ENCODE measurements around the gene ABI3.

The ABI3 gene

DNA sequence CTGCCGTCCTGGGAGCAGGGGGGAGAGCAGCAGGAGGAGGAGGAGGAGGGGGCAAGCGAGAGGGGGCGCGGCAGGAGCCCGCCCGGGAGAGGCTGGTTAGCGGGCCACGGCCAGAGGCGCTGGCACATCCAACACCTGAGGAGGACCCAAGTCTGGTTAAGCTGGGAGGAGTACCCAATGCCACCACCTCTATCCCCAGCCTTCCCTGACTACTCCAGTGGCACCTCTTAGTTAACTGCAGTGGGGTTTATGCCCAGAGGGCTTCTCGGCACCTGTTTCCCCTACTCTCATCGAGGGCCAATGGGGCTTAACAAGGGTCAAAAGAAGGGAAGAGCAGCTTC is 14.5 kb downstream of the ABI3 start:
- DNase-seq (ENCODE audit: low read depth in 2 of 3, low spot score in 2 of 3): no peak

DNA sequence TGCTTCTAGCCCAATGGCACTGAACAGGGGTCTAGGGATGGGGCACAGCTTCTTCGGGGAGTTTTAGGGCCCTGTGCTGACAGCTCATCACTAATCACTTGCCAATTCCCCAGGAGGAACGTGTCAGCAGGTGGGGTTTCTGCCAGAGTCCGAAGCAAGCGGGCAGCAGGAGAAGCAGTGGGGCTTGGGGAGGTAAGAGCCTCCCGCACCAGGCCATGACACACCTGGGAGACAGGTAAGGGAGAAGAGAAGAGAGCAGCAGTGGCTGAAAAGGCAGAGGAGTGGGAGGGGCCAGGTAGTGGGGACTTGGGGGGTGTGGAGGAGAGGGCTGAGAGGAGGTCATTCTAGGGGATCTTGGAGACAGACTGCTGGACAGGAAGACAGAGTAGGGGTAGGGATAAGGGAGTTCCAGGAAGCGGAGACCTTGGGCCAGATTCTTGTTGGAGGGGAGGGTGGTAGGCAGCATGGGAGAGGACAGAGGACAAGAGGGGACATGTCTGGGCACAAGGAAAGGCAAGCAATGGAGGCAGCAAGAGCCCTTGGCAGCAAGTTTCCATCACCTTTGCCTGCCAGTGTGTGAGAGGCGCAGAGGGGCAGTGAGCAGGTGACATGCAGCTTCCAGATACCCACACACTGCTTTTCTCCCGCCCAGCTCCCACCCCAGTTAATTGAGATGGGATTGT is 15.2 kb downstream of the ABI3 start:
- DNase-seq (ENCODE audit: low read depth in 2 of 3, low spot score in 2 of 3): no peak

DNA sequence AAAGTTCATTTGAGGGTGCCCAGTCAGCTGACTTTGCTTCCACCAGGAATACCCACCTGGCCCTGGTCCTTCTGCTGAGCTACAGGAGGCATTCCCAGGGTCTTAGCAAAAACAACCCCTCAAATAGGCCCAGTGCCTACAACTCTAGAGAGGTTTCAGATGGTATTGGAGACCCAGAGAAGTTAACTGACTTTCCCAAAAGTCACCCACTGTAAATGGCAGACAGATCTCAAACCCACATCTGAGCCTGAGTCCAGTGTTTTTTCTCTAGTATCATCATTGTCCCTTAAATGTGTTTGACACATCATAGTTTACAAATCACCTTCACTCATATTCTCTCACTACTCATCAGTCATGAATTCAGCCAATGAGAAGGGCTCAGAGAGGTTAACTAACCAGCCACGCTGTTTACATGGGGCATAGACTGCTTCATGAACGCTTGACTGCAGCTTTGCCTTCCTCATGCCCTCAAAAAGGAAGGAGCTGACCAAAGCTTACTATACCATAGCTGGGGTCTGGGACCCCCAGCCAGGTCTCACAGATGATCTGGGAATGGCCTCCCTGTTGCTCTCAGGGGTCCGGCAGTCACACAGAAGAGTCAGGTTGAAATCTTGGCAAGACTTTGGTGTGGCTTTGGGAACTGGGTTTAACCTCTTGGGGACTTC is 16.4 kb downstream of the ABI3 start:
- no peak for DNase-seq (ENCODE audit: low read depth in 2 of 3, low spot score in 2 of 3)

DNA sequence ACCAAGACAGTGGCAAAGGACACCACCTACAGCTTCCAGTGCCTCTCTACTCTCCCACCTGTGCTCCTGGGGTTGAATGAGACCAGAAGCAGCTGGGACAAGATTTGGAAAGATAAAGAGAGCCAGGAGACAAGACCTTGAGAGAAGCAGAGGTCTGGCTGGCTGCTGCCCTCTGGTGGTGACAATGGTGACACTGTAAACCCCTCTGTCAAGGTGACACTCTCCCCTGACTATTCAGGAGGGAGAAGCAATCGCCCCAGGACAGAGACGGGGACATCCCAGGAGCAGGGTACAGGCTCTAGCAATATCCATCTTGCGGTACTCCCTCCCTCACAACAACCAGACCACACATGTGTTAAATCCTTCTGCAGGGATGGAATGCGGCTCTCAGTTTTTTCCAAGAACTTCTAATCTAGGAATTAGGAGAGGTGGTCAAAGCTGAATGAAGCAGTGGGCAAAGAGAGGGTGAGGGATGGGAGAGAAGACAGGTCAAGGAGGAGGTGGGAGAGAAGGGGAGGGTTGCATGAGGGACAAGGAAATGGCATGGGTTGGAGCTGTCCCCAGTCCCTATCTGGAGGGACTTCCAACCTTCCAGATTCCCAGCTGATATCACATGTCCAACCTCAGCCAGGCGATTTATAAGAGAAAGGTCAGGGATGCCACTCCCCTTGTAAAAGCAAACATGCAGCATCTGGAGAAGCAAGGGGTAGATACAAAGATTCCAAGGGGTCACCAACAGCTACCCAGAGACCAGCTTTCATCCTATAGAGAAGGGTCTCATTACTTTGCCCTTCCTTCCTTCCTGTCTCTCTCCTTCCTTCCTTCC is 17.1 kb downstream of the ABI3 start:
- DNase-seq (ENCODE audit: low read depth in 2 of 3, low spot score in 2 of 3): peak in 1 of 3 experiments; percentile 69

DNA sequence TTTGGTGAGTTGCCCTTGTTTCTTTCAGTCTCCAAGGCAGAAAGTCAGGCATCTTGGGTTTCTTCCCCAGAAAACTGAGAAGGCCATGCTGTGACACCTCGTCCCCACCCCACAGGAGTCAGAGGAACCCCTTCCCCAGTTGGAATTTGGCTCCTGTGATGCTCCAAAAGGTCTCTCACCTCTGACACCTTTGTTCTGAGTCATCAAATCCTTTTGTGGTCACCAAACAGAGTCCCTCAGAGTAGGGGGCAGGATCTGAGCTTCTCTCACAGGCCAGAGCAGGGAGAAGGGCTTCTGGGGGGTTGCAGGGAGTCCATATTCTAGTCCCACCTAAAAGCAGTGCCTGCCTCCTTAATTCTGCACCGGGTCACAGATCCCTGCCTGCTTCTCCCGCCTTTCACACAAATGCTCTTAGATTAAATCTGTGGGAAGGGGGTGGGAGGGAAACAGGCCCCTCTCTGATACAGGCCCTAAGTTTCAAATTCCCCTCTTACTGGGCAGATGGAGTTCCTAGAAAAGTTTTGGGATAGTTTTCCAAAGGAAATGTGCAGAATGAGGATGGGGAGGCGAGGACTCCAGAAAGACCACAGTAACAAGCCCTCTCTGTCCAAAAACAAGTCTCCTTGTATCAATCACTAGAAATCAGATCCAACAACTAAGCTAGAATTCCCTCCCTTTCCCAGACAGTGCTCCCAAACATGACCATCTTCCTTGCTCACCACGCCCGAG is 18.7 kb downstream of the ABI3 start:
- no peak for DNase-seq (ENCODE audit: low read depth in 2 of 3, low spot score in 2 of 3)

DNA sequence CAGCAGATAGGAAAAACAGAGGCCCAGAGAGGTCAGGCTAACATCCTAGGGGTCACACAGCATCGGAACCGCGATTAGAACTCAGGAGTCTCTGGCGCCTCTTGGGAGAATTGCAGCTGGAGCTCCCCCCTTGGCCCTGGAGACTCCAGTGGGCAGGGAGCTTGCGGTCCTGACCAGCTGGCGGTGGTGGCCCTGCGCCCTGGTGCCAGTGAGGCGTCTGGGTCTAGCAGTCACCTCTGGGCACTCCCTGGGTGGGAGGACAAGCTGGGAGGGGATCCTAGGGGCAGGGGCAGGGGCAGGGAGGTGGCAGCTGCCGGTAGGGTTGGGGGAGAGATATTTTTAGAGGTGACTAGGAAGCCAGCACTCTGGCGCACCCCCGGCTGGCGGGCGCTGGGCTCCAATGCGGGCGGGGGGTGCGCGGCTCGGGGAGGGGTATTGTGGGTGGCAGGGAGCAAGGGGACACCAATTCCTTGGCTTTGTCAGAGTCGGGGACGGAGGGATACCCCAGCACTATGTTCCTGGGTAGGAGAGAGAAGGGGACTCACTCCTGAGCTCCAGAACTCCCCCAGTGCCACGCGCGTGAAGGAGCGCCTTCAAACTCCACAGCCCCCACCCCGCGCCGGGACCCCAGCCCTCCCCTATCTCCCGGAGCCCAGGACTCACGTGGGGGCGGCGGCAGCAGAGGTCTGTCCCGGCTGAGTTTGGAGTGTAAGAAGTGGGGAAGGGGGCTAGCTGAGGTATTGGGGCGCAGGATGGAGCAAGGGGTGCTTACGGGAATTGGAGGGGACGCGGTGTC is 19.5 kb downstream of the ABI3 start:
- DNase-seq (ENCODE audit: low read depth in 2 of 3, low spot score in 2 of 3): no peak

DNA sequence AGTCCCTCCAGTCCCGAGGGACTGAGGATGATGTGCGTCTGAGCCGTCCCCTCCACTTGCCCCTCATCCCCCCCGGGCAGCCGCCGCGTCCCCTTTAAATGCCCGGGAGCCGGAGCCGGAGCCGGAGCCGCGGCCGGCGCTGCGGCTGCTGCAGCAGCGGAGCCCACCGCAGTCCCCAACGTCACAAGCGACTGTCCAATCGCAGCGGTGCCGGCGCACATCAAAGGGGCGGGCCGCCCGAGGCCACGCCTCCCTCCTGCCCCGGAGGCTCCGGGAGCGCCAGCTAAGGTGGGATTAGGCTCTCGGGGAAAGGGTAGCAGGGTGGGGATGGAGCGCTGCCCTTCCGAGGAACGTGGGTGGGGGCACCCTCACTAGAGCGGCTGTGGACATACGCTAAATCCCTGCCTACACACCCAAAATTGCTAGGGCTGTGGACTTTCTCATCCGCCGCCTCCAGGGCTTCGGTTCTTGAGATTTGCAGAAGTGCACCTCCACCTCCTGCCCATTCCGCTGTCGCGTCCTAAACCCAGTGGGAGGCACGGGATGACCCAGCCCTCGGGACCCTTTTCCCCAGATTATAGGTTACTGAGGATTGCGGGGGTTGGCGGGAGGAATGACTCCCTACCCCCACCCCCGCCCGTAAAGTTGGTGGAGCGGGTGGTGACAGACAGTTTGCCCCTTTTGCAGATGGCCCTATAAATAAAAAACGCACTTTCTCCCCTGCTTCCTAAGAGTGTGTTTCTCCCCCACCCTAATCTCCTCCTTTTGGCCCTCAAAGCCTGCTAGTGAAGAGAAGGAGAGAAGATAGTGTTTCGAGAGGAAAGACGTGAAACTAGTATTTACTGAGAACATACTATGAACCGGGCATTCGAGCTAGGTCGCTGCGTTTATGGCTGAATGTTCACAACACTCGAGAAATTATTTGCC is 20.4 kb downstream of the ABI3 start, which contains the start of gene PHOSPHO1:
Gene PHOSPHO1 (minus strand): TSS at position 152 of the 927 bp plus-strand sequence. CDS start 4,096 bp downstream, outside the sequence.
- peak; percentile 69 to 74 (median 73) for DNase-seq (ENCODE audit: low read depth in 2 of 3, low spot score in 2 of 3)

DNA sequence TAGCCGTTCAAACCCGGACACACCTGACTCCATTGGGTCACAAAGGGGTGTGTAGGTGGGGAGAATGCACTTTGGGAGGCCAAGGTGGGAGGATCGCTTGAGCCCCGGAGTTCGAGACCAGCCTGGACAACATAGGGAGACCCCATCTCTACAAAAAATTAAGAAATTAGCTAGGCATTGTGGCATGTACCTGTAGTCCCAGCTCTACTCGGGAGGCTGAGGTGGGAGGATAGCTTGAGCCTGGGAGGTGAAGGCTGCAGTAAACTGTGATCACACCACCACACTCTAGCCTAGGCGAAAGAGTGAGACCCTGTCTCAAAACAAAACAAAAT is 21.0 kb downstream of the ABI3 start:
- DNase-seq (ENCODE audit: low read depth in 2 of 3, low spot score in 2 of 3): no peak

DNA sequence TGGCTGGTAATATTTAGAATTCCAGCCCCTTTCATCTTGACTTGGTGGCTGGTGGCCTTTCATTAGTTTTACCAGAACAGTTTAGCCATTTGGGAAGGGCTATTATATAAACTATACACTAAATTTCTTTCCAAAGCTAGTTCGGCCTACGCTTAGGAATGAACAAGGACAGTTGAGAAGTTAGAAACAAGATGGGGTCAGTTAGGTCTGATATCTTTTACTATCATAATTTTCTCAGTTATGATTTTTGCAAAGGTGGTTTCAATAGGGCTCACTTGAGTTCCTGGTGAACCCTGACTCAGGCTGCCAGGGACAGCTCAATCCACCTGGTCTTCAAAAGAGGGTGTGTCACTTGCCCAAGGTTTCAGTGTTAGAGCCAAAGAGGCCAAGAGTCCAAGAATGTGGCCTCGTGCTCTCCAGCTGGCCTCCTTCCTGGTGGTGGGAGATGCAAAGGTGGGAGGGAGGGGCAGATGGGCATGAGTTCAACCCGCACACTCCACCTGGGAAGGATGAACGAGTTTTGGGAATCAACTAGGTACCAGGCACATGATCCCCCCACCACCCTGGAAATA is 24.1 kb downstream of the ABI3 start:
- DNase-seq (ENCODE audit: low read depth in 2 of 3, low spot score in 2 of 3): no peak

DNA sequence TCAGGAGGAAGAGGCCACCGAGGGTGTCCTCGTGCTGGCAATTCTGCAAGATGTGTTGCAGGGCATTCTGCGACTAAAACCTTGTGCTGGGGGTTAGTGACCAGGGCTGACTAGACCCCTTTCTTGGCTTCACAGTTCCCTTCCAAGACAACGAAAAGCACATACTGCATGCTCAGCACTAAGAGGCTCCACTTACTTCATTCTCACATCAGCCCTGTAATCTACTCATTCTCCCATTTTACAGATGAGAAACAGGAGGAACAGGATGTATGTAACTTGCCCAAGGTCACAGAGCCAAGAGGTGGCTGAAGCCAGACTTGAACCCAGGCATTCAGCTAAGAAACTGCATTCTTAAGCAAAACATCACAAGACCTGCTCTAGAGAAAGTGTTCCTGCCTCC is 25.4 kb downstream of the ABI3 start:
- DNase-seq (ENCODE audit: low read depth in 2 of 3, low spot score in 2 of 3): no peak

DNA sequence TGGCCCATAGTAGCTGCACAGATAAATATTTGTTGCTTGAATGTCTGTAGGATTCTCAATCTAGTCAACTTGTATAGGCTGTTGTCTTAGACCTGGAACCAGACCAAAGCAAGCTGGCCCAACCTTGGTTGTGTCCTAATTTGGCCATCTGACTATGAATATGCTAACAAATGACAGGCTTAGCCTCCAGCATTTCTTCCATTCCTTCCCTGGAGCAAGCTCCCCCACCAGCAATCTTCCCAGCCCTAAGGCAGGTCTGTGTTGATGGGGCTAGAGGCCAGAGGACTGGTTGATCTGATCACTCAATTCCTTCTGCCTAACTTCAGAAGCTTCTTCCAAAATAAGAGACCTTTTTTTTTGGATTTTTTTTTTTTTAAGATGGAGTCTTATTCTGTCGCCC is 29.5 kb downstream of the ABI3 start:
- DNase-seq (ENCODE audit: low read depth in 2 of 3, low spot score in 2 of 3): no peak

DNA sequence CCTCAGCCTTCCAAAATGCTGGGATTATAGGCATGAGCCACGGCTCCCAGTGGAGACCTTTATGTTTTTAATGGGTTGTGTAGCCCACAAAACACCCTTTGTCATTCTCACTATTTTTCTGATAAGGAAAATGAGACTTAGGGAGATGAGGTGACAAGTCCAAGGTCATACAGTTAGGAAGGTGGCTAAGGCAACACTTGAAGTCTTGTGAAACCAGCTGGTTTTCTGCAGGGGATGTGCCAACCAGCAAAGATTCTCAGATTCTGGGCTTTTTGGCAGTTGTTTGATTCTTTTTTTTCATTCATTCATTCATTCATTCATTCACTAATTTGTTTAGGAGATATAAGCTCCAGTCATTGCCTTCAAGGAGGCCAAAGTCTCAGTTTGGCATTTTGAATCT is 30.1 kb downstream of the ABI3 start:
- DNase-seq (ENCODE audit: low read depth in 2 of 3, low spot score in 2 of 3): no peak

DNA sequence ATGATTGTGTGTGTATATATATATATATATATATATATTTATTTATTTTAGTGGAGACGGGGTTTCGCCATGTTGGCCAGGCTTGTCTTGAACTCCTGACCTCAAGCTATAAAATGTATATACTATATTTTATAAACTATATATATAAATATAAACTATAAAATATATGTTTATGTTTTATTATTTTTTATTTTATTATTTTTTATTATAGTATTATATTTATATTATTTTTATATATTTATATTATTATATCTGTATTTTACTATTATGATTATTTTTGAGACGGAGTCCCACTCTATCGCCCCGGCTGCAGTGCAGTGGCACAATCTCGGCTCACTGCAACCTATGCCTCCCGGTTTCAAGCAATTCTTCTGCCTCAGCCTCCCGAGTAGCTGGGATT is 30.5 kb downstream of the ABI3 start:
- no peak for DNase-seq (ENCODE audit: low read depth in 2 of 3, low spot score in 2 of 3)

DNA sequence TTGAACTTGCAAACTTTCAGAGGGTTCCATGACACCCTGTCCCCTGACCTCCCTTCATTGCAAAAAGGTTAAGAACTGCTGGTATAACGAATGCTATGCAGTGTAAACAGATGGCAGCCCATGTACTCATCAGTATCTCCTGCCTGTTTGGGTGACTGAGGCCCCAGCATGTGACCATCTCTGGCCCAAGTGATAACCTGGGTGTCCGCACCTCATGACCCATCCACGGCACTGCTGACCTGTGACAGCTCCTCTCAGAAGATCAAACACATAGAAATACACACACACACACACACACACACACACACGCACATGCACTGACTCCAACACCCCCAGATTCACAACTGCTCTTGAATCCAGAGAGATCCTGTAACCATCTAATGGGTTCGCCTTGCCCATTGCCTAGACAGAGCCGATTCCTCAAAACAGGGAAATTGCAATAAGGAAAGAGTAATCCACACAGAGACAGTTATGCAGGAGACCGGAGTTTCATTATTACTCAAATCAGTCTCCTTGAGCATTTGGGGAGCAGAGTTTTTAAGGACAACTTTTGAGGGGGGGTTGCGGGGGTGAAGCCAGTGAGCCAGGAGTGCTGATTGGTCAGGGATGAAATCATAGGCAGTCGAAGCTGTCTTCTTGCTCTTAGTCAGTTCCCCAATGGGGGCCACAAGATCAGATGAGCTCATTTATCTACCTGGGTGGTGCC is 31.3 kb downstream of the ABI3 start:
- no peak for DNase-seq (ENCODE audit: low read depth in 2 of 3, low spot score in 2 of 3)

DNA sequence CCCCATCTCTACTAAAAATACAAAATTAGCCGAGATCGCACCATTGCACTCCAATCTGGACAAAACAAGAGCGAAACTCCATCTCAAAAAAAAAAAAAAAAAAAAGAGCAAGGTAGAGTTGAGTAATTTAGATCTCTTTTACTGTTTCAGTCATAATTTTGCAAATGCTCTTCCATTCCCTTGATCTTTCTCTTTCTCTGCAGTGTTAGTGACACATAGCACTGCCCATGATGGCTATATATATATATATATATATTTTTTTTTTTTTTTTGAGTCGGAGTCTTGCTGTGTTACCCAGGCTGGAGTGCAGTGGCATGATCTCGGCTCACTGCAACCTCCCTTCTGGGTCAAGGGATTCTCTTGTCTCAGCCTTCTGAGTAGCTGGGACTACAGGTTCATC is 32.3 kb downstream of the ABI3 start:
- no peak for DNase-seq (ENCODE audit: low read depth in 2 of 3, low spot score in 2 of 3)

DNA sequence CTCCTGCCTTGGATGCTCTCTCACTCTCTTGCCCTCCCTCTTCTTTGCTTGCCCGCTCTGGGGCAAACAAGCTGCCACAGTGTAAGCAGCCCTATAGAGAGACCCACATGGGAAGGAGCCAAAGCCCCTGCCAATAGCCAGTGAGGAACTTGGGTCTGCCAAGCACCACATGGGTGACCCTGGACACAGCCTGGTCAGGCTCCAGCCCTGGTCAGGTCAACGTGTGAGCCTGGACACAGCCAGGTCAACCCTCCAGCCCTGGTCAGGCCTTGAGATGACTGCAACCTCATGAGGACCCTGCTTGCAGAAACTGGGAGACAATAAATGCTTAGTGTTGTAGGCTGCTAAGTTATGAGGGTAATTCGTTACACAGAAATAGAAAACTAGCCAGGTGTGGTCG is 34.3 kb downstream of the ABI3 start:
- no peak for DNase-seq (ENCODE audit: low read depth in 2 of 3, low spot score in 2 of 3)

DNA sequence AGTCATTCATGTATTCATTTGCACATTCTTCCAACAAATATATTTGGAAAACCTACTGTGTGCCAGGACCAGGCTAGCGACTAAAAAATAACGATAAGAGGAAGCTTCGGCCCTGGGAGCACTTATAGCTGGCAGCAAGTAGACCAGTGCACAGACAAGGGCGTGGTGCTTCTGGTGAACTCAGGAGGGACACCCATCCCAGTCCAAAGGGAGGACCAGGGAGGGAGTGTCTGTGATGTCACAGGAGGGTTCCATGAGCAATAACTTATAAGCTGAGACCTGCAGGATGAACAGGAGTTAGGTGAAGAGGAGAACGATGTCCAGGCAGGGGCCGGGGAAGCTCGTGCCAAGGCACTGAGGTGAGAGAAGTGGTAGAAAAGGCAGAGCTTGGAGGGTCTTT is 37.4 kb downstream of the ABI3 start:
- no peak for DNase-seq (ENCODE audit: low read depth in 2 of 3, low spot score in 2 of 3)

DNA sequence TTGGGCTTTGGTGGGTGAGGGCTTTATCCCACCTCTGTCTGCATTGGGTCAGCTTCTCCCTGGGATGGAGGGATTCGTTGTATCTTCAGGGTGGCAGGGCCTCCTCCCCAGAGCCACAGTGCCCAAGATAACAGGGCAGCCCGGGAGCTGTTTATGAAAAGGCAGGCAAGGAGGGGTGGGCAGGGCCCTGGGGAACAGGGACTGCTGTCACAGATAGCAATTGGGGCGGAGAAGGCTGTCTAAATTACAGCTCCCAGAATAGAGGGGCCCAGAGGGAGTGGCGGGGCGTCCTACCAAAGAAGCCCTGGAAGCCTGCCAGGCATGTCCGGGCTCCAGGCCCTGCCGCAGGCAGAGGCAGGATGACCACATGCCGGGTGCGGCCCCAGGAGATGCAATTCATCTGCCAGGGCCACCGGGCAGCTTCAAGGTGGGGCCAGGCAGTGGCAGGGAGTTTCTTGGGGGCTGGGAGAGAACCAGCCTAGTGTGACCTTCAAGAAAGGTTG is 38.8 kb downstream of the ABI3 start:
- DNase-seq (ENCODE audit: low read depth in 2 of 3, low spot score in 2 of 3): no peak
